ENCODE data around the gene ELL2. TPM values are rescaled to one million over a fixed set of nuclear protein-coding genes. Genes with fewer than 3 reads are reported as not detected.

Gene ELL2
- 10 to 100 TPM in 1 of 12 donors, 1 to 10 TPM in 10, not detected in 1; 2.4 to 14.0 (median 4.4) TPM for polyA plus RNA-seq (ENCODE audit: insufficient read length in 12 of 12)
- long read RNA-seq, donor 1, full-length matches to known transcripts: 2 of 19 reads
- long read RNA-seq, donor 1, partial matches to known transcripts: 17 of 19 reads
- long read RNA-seq, donor 1, other reads (novel, unspliced or antisense): 0 of 19 reads
- long read RNA-seq, donor 2: 0 reads
- long read RNA-seq, donor 3: 0 reads
- long read RNA-seq, donor 4: 0 reads
- long read RNA-seq, donor 5: 0 reads
- long read RNA-seq, donor 6: 0 reads
- long read RNA-seq, donor 7: 0 reads
- long read RNA-seq, donor 8, partial matches to known transcripts: 0 of 1 reads
- long read RNA-seq, donor 8, other reads (novel, unspliced or antisense): 0 of 1 reads
- long read RNA-seq, donor 9, full-length matches to known transcripts: 1 of 1 reads
- long read RNA-seq, donor 9, partial matches to known transcripts: 0 of 1 reads
- long read RNA-seq, donor 9, other reads (novel, unspliced or antisense): 0 of 1 reads
- long read RNA-seq, donor 10: 0 reads
- long read RNA-seq, donor 11: 0 reads

GRCh38 chr5:95961617-95962474, at the start of gene ELL2:
Gene ELL2, minus strand, starts transcription at chr5:95961851. Its CDS starts 130 bp downstream, at chr5:95961721.
- peak; percentile 82 for DNase-seq

DNA sequence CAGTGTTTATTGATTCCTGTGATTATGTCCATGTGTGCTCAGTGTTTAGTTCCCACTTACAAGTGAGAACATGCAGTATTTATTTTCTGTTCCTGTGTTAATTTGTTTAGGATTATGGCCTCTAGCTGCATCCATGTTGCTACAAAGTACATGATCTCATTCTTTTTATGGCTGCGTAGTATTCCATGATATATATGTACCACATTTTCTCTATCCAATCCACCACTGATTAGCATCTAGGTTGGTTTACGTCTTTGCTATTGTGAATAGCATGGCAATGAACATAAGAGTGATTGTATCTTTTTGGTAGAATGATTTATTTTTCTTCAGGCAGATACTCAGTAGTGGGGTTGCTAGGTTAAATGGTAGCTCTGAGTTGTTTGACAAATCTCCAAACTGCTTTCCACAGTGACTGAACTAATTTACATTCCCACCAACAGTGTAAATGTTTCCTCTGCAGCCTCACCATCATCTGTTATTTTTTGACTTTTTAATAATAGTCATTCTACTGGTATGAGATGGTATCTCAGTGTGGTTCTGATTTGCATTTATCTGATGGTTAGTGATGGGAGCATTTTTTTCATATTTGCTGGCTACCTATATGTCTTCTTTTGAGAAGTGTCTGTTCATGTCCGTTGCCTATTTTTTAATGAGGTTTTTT, 47.5 kb upstream of the ELL2 start:
- no peak for DNase-seq

- DNase-seq: no peak
Measured at GRCh38 chr5:96008487-96008886, 46.8 kb upstream of the ELL2 start.

GRCh38 chr5:96007051-96007450, 45.4 kb upstream of the ELL2 start:
- no peak for DNase-seq

GRCh38 chr5:96006291-96006690, 44.6 kb upstream of the ELL2 start:
- DNase-seq: no peak

DNA sequence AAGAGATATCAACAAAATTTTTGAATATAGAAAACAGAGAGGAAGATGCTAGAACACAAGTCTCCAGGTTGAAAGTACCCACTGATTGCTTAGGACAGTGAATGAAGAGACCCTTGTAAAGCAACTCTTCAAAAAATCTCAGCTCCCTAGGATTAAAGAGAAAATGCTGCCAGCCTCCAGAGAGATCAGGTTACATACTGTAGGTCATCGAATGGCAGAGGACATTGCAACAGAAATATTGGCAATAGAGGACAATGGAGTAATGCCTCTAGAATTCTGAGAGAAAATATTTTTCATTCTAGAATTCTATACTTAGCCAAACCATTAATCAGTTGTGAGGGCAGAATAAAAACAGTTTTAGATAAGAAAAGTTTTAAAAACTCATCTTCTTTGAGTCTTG, 43.1 kb upstream of the ELL2 start:
- no peak for DNase-seq

GRCh38 chr5:96004087-96004486, 42.4 kb upstream of the ELL2 start:
- no peak for DNase-seq

GRCh38 chr5:96001262-96001661, 39.6 kb upstream of the ELL2 start:
- DNase-seq: no peak

GRCh38 chr5:96000308-96000707, 38.7 kb upstream of the ELL2 start:
- no peak for DNase-seq

DNA sequence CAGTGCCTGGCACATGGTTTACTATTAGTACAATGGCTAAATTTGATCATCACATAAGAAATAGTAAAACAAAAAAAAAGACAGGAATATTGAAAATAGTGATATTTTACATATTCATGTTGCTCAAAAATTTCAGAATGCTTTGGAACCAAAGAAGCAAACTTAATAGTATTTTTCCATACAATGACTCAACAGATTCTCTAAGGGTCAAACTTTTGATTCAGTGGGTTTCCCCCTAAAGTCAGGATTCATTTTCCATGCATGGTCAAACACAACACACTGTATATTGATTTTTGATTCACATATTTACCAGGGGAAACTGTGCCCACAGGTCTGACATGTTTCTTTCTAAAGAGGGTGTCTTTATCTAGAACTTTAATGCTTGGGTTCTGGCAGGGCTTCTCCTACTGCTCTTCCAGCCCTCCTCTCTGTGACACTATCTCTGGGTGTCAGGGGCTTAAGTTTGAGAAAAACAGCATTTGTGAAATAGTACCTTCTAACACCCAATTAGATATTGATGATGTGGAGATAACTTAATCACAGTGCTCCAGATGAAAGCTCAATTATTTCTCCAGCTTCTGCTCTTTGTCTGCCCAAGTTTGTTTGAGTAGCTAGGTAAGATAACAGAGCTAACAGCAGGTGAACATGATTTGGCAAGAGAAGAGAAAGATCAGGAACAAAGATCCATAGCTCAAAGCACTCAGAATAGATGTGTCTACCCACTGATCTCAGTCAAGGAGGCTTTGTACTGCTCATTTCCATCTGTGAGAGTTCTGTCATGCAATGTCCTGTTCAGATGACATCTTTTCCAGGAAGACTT, 35.5 kb upstream of the ELL2 start:
- DNase-seq: no peak

DNA sequence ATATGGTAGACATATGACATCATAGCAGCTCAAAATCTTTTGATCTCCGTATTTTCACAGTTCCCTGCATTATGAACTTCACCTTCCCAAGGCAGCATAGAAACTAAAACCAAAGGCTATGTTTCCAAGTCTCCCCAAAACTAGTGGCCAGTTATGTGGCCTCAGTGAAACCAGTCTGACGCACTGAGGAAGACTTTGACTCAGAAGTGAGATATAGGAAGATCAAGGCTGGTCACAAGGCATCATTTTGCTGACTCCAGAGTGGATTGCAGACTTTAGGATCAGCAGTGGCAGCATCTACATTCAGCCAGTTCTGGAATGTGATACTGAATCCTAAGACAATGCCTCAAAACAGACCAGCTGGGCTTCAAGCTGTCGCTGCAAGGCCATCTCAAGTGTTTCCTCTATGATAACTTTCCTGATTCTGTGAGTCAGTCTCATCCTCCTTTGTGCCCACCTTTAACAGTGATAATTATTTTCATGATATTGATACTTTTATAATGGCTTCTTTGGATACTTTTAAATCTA, 34.4 kb upstream of the ELL2 start:
- DNase-seq: no peak

GRCh38 chr5:95993776-95994175, 32.1 kb upstream of the ELL2 start:
- DNase-seq: no peak

GRCh38 chr5:95993266-95993665, 31.6 kb upstream of the ELL2 start:
- no peak for DNase-seq

DNA sequence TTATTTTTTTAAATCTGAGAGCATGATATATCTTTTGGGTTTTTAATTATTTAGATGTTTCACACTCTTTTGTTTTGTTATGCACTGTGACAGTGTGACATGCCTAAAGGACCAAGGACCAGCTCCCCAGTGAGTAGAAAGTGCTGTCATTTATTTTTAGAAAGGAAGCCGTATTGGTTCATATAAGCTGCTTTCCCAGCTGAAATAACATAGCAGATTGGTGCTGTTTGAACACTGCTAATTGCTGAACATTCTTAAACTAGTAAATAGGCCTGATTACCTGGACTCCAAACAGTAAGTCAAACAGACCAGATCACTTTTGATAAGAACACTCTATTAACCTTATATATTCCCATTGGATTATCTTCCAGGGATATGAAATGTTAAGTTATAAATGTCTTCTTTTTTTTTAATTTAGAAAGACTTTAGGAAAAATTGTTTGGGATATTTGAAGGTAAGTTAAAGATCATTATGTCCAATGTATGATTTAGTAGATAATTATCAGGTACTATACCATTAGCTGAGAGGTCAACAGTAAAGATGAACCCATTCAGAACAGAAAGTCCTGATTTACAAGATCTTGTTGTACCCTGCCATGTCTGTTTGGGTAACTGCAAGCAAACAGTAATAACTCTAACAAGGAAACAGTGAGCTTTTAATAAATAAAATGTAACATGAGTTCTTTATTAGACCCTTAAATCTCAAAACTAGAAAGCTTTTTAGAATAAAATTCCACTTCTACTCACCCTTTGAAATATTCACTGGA, 27.8 kb upstream of the ELL2 start:
- no peak for DNase-seq

DNA sequence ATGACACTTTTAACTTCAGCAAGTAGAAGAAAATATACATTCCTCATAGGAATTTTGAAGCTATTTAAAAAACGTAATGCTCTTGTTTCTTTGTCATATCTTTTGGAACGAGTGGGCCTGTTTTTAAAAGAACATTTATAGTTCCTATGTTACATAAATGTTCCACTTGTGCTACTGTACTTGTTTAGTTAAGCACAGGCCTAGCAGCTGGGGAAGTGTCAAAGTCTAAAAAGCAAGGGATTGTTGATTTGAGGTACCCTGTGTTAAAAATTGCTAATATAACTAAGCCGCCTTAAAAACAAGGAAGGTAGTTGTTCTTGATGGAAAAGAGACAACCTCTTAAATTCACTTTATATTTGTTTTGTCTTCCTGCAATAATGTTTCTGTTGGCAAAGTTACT, 27.2 kb upstream of the ELL2 start:
- no peak for DNase-seq

DNA sequence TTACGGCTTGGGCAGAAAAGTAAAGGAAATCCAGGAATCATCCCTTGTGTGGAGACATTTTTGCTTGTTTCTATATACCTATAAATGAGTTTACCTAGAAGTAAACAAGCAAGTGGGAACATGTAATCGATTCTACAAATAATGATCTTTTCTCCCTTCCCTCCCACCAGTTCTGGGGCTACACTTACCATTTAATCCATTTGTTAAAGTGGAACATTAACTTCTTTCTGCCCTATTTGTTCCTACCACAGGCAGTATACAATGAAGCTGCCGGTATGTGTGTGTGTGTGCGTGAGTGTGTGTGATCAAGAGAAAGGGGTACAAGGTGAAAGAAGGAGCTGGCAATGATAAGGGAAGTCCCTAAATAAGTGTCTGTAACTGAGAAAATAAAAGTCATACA, 26.4 kb upstream of the ELL2 start:
- no peak for DNase-seq

DNA sequence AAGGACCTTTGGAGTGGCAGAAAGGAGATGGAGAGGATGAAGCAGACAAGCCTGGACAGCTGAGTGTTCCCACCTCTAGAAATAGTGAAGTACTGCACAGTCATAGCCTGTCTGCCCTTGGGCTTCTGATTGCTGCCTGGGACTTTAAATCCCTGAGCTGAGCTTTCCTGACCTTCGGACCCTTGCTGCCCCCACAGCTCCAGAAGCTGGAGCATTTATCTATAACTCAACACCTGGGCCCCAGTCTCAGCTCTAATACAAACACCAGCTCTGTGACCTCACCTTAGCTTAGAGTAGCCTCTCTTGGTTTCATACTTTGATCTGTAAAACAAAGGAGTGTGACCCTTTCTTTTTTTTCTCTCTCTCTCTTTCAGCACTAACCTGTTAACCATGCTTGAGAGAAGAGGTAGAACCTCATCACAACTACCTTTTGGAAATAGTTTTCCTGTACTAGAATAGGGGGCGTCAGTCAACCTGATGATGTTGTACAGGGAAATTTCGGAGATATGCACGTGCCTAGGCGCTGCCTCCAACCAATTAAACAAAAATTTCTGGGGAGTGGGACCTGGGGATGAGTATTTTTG, 25.4 kb upstream of the ELL2 start:
- no peak for DNase-seq

DNA sequence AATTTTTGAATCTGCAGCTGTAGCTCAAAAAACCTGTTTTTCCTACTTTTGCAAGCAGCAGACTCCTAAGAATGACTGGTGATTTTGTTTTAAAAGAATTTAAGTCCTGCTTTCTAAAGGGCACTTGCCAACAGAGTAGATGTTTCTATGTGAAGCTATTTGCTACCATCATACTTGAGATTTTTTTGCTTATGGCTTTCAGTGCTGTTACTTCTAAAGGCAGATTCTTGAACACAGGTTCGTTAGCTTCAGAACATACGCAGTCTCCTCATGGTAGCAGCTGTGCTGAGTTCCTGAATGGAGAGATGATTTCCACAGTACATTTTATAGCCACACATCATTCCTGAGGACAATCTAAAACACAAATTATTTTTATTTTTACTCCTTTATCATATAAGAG, 24.4 kb upstream of the ELL2 start:
- DNase-seq: no peak

DNA sequence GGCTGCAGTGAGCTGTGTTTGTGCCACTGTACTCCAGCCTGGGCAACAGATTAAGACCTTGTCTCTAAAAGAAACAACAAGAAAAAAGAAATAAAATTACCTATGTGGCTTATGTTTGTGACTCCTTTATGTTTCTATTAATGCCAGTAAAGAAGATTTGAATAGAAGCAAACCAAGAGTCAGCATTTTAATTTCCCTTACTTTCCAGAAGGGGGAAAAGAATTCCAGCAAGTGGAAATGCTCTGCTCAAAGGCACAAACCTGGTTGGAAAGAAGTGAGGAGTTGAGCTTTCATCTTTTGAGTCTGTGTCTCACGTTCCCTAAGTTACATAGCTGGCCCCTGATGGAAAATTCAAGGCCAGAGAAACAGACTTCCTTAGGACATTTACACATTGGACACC, 23.6 kb upstream of the ELL2 start:
- DNase-seq: no peak

Measured in muscle of arm (tissue), 14 donors.